ENCODE results near the gene TRERF1. TPM values are rescaled to one million over a fixed set of nuclear protein-coding genes. Genes with fewer than 3 reads are reported as not detected.

The TRERF1 gene
- total RNA-seq, 8 experiments from 2014 or later: 3.5 to 21.2 (median 5.2) TPM

DNA sequence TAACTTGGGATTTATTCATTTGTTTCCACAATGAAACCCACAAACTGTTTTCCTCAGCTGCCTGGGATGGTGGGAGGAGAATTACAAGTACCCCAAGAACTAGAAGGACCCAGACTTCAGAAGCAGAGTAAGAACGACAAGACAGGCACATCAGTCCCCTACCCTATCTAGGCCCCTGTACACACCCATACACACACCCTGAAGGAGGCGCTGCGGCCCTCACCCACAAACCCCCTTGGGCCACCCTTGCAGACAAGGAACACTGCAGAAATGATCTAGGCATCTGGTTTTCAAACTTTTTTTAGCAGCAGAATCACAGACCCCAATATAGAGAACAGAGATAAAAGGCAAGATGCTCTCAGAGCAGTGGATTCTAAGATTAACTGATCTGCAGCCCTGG, 55.0 kb downstream of the TRERF1 start:
- ATAC-seq (replicated peaks in 6 of 8): no peak
- in situ Hi-C loops (cut with MboI; ENCODE audit: low pct_unique_long_range_greater_than_20kb in 2 of 9, low sequenced_read_pairs in 9 of 9, unreplicated experiment in 9 of 9): no loop called here

DNA sequence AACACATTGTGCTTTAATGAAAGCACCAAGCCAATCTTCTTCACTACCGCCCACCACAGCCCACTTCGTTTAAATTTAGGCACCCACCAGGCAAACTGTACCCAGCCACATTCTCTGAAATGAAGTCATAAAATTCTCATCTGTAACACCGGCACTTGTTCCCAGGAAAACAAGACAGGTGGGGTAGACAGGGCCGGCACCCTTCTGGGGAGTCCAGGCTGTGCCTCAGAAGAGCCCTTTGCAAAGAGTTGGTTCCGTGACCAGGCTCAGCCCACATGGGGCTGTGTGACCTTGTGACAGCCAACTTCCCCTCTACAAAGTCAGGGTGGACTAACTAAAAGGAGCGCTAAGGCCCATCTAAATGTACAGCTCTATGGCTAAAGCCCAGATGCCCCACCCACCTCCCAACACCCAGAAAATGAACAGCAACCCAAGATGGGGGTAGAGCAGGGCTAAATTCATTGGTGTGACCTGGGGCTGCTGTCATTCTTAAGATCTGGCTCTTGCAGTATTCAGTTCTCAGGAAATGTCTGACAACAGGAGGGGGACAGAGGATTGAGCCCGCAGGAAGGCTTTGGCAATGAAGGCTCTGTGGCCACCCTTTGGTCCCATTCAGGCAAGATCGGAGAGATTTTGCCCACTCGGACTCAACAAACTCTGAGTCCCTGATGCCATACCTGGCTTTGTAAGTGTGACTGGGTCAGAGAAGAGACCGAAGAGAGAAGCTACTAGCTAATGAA, 56.7 kb downstream of the TRERF1 start:
- H3K27ac ChIP-seq: no peak overlapping the region
- H3K4me1 ChIP-seq (replicated peaks in 1 of 2): peaks cover 10 to 12% of the 10 kb centered on the region in 2 donors
- in situ Hi-C loops (cut with MboI; ENCODE audit: low pct_unique_long_range_greater_than_20kb in 2 of 9, low sequenced_read_pairs in 9 of 9, unreplicated experiment in 9 of 9): no loop called here
- no peak overlapping the region for H3K4me3 ChIP-seq
- WGBS, 10 experiments: 67 to 100% (median 91%) methylated on average over 1 to 8 of the region's 10 CpGs; no CpG with 5 or more reads in 1 of the 10 experiments
- ATAC-seq (replicated peaks in 6 of 8): no peak

More for the DNA sequence above, 55.0 kb downstream of the TRERF1 start:
- Histone ChIP-seq H3K4me3 (no peak overlapping the region), H3K4me1 (replicated peaks in 1 of 2) (peaks cover 10 to 12% of the 10 kb centered on the region in 2 donors), H3K27ac (no peak overlapping the region)
- 40 to 100% (median 92%) methylated on average over 1 to 3 of the region's 3 CpGs; no CpG with 5 or more reads in 3 of the 10 experiments for WGBS, 10 experiments

DNA sequence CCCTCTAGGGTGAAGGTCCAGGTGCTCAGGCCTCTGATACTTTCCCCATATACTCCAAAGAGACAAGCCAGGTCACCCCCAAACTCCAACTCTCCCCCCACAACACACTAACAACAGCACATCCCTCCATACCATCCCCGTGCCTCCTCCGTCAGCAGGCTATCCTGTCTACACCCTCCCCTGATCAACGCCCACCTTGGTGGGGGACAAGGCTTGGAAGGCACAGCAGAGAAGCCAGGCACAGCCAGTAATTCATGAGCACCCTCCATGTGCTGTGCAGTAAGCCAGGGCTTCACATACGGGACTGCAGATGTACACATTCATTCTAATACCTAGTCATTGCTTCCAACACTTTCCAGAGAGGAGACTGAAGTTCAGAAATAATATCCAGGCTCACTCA, 57.6 kb downstream of the TRERF1 start:
- peaks cover 10 to 12% of the 10 kb centered on the region in 2 donors for H3K4me1 ChIP-seq (replicated peaks in 1 of 2)
- no peak for ATAC-seq (replicated peaks in 6 of 8)
- WGBS, 10 experiments: 80 to 86% methylated on average over 1 to 2 of the region's 4 CpGs; no CpG with 5 or more reads in 8 of the 10 experiments
- in situ Hi-C loops (cut with MboI; ENCODE audit: low pct_unique_long_range_greater_than_20kb in 2 of 9, low sequenced_read_pairs in 9 of 9, unreplicated experiment in 9 of 9): no loop called here
- H3K27ac ChIP-seq: no peak overlapping the region
- H3K4me3 ChIP-seq: no peak overlapping the region

DNA sequence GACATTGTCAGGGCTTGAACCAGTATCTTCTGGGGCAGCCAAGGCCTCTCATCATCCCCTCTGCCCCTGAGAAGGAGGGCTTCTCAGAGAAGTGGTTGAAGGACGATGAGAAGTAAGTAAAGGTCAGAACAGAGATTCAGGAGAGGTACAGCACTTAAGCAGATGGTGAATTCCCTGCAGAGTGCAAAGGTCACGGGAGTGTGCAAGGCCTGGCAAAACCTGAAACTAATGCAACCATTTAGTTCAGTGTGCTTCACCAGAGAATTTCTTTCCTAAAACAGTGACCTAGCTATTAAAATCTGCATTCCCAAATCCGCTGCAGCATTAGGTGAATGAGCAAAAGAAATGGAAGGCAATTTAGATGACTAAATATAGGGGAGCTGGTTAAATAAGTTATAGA, 58.4 kb downstream of the TRERF1 start:
- ATAC-seq (replicated peaks in 6 of 8): no peak
- WGBS, 10 experiments: 50 to 100% (median 87%) methylated on average over 1 to 3 of the region's 3 CpGs; no CpG with 5 or more reads in 1 of the 10 experiments
- Histone ChIP-seq H3K27ac (no peak overlapping the region), H3K4me3 (no peak overlapping the region), H3K4me1 (replicated peaks in 1 of 2) (peaks cover 10 to 12% of the 10 kb centered on the region in 2 donors)
- in situ Hi-C loops (cut with MboI; ENCODE audit: low pct_unique_long_range_greater_than_20kb in 2 of 9, low sequenced_read_pairs in 9 of 9, unreplicated experiment in 9 of 9): no loop called here

DNA sequence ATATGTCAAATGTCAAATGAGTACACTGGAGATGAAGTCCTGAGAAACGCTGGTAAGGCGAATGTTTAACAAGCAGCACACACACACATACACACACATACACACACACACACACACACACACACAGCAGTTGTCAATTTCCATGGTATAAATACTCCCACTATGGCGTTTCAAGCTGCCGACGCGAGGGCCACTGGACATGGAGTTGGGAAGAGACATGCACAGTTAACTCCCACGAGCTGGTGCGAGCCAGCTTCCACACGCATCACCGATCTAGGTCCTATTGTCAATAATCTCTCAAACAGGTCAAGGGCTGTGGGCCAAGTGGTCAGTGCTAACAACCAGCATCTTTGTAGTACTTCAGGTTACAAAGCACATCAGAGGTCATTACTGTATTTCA, 58.9 kb downstream of the TRERF1 start:
- H3K27ac ChIP-seq: no peak overlapping the region
- peaks cover 10 to 12% of the 10 kb centered on the region in 2 donors for H3K4me1 ChIP-seq (replicated peaks in 1 of 2)
- in situ Hi-C loops (cut with MboI; ENCODE audit: low pct_unique_long_range_greater_than_20kb in 2 of 9, low sequenced_read_pairs in 9 of 9, unreplicated experiment in 9 of 9): no loop called here
- no peak overlapping the region for H3K4me3 ChIP-seq
- WGBS, 10 experiments: 84 to 96% (median 91%) methylated on average over 2 to 10 of the region's 10 CpGs; no CpG with 5 or more reads in 5 of the 10 experiments
- ATAC-seq (replicated peaks in 6 of 8): no peak

DNA sequence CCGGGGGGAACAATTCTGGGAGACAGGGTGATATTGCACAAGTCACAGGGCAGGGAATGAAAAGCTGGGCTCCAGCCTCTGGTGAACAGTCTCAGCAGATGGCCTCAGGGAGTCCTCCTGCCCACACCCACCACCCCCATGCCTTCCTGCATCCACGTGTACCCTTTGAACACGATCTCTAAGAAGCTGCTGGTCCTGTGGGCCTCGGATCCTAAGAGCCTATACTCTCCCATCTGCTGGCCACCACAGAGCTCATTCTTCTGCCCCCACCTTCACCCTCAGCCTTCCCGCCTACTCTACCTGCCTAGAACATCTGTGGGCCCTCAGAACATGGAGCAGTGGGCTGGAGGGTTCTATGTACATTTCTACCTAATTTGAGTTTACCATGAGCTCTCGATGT, 60.3 kb downstream of the TRERF1 start:
- H3K27ac ChIP-seq: no peak overlapping the region
- no peak overlapping the region for H3K4me3 ChIP-seq
- no peak for ATAC-seq (replicated peaks in 6 of 8)
- 80 to 100% (median 100%) methylated on average over 1 to 2 of the region's 6 CpGs; no CpG with 5 or more reads in 5 of the 10 experiments for WGBS, 10 experiments
- in situ Hi-C loops (cut with MboI; ENCODE audit: low pct_unique_long_range_greater_than_20kb in 2 of 9, low sequenced_read_pairs in 9 of 9, unreplicated experiment in 9 of 9): no loop called here
- peaks cover 10 to 12% of the 10 kb centered on the region in 2 donors for H3K4me1 ChIP-seq (replicated peaks in 1 of 2)

DNA sequence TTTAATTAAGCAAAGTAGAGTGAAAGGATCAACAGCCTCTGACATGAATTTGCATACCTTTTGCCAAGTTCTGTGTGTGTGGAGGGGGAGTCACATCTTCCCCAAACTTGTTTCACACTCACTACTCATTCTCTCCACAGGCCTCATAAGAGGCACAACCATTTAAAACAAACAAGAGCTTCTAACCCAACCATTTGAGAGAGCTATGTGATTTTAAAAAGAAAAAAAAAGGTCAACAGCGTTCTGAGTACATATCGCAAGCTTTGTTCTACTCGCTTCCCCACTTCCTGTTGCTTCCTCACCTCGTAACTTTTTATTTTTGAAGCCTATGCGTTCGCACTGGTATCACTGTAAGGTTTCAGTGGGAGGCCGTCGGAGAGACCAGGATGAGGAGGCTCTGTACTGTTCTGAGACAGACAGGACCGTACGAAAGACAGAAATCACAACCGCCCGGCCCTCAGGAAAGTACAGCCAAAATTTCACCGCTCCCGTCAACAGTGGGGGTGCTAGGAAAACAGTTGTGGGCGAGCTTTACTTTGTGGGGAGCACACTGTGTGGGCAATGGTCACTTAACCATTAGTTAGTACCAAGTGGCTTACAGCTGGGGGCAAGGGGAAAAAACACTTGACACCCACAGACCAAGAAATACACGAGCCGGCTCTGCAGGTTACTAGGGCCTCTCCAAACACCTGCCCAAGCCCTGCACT, 61.3 kb downstream of the TRERF1 start:
- Histone ChIP-seq H3K4me3 (no peak overlapping the region), H3K27ac (no peak overlapping the region), H3K4me1 (replicated peaks in 1 of 2) (peaks cover 10 to 12% of the 10 kb centered on the region in 2 donors)
- ATAC-seq (replicated peaks in 6 of 8): no peak
- in situ Hi-C loops (cut with MboI; ENCODE audit: low pct_unique_long_range_greater_than_20kb in 2 of 9, low sequenced_read_pairs in 9 of 9, unreplicated experiment in 9 of 9): no loop called here
- 81 to 97% (median 86%) methylated on average over 3 to 10 of the region's 17 CpGs; no CpG with 5 or more reads in 1 of the 10 experiments for WGBS, 10 experiments

DNA sequence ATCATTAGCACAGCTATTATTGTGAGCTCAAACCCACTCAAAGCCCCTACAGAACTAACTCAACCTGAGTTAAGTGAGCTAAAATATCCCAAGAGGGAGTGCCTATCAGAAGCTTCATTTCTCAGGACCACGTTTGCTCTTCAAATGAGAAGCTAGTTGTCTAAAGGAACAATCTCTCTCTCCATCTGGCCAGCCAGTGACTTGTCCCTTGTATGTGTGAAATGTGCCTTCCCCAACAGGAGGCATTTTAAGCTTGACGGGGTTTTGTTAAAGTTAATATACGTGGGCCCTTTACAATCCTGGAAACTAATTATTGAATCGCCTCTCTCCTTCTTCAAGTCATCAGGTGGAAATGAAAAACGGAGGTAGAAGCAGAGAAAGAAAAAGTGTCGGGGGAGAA, 62.0 kb downstream of the TRERF1 start:
- ATAC-seq (replicated peaks in 6 of 8): no peak
- 17 to 100% (median 81%) methylated on average over 1 to 6 of the region's 6 CpGs; no CpG with 5 or more reads in 3 of the 10 experiments for WGBS, 10 experiments
- H3K4me1 ChIP-seq (replicated peaks in 1 of 2): peaks cover 9 to 10% of the 10 kb centered on the region in 2 donors
- H3K27ac ChIP-seq: no peak overlapping the region
- in situ Hi-C loops (cut with MboI; ENCODE audit: low pct_unique_long_range_greater_than_20kb in 2 of 9, low sequenced_read_pairs in 9 of 9, unreplicated experiment in 9 of 9): no loop called here
- no peak overlapping the region for H3K4me3 ChIP-seq

DNA sequence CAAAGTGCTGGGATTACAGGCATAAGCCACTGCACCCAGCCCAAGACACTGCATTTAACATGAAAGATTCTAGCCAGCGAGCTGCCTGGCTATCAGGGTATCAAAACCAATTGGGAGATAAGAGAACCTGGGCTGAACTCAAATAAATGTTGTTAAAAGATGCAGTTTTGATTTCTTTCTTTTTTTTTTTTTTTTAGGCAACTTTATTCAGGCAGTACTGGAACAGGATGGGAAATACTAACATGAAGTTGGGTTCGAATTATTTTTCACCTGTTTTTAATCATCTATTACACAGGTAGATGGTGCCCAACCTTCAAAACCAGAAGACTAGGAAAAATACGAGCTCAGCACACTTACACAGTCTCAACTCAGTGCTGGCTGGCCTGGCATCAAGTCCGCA, 63.7 kb downstream of the TRERF1 start:
- Histone ChIP-seq H3K4me3 (no peak overlapping the region), H3K4me1 (replicated peaks in 1 of 2) (peaks cover 2 to 4% of the 10 kb centered on the region in 2 donors), H3K27ac (no peak overlapping the region)
- in situ Hi-C loops (cut with MboI; ENCODE audit: low pct_unique_long_range_greater_than_20kb in 2 of 9, low sequenced_read_pairs in 9 of 9, unreplicated experiment in 9 of 9): no loop called here
- ATAC-seq (replicated peaks in 6 of 8): no peak
- whole genome bisulfite sequencing, 10 experiments: 76 to 100% (median 98%) methylated on average over 1 to 4 of the region's 4 CpGs

DNA sequence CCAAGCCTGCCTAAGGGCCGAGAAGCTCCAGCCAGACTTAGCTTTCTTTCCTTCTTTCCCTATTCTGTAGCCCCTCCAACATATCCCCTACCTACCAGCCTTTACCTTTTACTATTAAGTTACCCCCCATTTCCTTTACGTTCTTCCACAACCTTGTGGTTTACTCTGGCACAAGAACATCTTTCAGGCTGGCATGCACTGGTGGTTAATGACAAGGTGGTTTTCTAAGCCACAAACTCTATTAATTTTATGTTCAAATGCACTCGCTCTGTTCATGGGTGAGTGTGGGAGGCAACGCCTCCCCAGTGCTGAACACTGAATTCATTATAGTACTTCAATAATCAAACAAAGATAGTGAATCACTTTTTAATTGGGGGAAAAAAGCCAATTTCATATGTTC, 64.4 kb downstream of the TRERF1 start:
- no peak for ATAC-seq (replicated peaks in 6 of 8)
- Histone ChIP-seq H3K4me1 (replicated peaks in 1 of 2) (no peaks in the 10 kb centered on the region), H3K4me3 (no peak overlapping the region), H3K27ac (no peak overlapping the region)
- WGBS, 10 experiments: 81 to 100% (median 93%) methylated on average over 2 to 4 of the region's 4 CpGs; no CpG with 5 or more reads in 3 of the 10 experiments
- in situ Hi-C loops (cut with MboI; ENCODE audit: low pct_unique_long_range_greater_than_20kb in 2 of 9, low sequenced_read_pairs in 9 of 9, unreplicated experiment in 9 of 9): no loop called here

DNA sequence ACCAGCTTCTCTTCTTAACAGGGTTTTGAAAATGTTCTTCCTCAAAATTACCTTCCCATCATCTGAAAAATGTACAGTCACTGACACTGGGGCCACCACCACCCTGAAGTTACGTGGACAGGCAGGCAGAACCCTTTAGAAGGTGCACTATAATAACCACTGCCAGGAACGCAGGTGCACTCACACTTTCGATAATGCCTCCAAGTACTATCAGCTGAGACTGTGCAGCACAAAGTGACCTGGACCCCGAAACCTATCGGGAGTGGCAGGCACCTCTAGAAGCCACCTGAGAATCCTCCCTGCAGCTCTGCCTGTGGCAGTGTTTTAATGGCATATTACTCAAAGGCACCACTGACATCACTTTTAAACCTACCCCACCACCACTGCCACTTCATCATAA, 66.4 kb downstream of the TRERF1 start:
- in situ Hi-C loops (cut with MboI; ENCODE audit: low pct_unique_long_range_greater_than_20kb in 2 of 9, low sequenced_read_pairs in 9 of 9, unreplicated experiment in 9 of 9): no loop called here
- Histone ChIP-seq H3K4me1 (replicated peaks in 1 of 2) (no peaks in the 10 kb centered on the region), H3K4me3 (no peak overlapping the region), H3K27ac (no peak overlapping the region)
- ATAC-seq (replicated peaks in 6 of 8): no peak
- WGBS, 10 experiments: 94 to 100% (median 100%) methylated on average over 1 to 4 of the region's 5 CpGs; no CpG with 5 or more reads in 5 of the 10 experiments

DNA sequence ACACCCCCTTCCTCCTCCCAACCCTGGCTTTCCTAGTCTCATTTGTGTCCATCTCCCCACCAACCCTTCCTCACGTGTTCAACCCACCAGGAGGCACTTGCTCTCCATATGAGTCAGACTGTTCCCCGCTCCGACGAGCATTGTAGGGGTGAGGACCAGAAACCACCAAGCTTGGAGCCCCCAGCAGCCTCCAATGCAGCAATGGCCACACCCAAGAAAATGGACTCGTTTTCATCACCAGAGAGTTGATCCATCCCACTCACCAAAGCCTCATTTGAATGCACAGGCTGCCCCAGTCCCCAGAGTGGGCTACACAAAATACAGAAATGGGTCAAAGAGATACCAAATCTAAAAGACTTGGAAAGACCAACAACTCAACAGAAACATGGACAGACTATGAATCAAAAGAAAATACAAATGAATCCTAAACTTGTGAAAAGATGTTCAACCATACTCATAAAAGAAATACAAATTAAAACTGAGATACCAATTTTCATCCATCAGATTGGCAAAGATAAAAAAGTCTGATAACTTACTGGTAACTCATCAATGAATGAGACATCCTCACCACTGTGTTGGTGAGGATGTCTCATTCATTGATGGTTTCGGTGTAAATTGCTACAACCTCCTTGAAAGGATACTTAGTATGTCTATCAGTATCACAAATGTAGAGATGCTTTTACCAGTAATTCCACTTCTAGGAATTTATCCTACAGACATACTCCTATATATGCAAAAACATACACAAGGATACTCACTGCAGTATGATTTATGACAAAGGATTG, 68.1 kb downstream of the TRERF1 start:
- 71 to 100% (median 90%) methylated on average over 1 to 5 of the region's 6 CpGs; no CpG with 5 or more reads in 3 of the 10 experiments for WGBS, 10 experiments
- no peak for ATAC-seq (replicated peaks in 6 of 8)
- Histone ChIP-seq H3K4me3 (no peak overlapping the region), H3K27ac (no peak overlapping the region), H3K4me1 (replicated peaks in 1 of 2) (no peaks in the 10 kb centered on the region)
- in situ Hi-C loops (cut with MboI; ENCODE audit: low pct_unique_long_range_greater_than_20kb in 2 of 9, low sequenced_read_pairs in 9 of 9, unreplicated experiment in 9 of 9): no loop called here

DNA sequence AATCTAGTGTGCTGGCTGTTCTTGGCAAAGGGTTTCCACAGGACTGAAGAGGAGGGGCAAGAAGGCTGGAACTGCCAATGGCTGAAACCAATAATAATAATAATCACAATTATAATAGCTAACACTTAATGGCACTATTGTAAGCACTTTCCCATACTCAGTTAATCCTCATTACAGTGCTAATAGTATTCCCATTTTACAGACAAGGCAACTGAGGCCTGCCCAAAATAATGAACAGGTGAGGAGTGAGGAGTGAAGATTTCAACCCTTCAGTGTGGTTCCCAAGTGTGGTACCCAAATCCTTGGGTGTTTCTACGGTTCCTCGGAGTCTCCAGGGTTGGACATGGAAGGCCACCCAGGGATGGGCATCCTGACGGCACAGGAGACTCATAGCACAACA, 69.9 kb downstream of the TRERF1 start:
- ATAC-seq (replicated peaks in 6 of 8): no peak
- in situ Hi-C loops (cut with MboI; ENCODE audit: low pct_unique_long_range_greater_than_20kb in 2 of 9, low sequenced_read_pairs in 9 of 9, unreplicated experiment in 9 of 9): no loop called here
- WGBS, 10 experiments: 80 to 100% (median 80%) methylated on average over 1 to 3 of the region's 3 CpGs; no CpG with 5 or more reads in 7 of the 10 experiments
- H3K4me3 ChIP-seq: no peak overlapping the region
- no peaks in the 10 kb centered on the region for H3K4me1 ChIP-seq (replicated peaks in 1 of 2)
- H3K27ac ChIP-seq: no peak overlapping the region
